HG02571 (cell line): ENCODE data around the gene BBS1.
"Not testable (repeated sequence)": the region's sequence is repeated elsewhere in the genome, so short reads cannot be mapped to it uniquely, and the experiment has no call there.

Source experiments
- ATAC-seq: cut with Tn5 transposase; IDR thresholded peaks from one replicate; pipeline ENCODE4 v1.9.1; 2021; ENCODE audit warnings: mild to moderate bottlenecking, moderate library complexity; ENCODE audit not compliant: unreplicated experiment

Gene BBS1

GRCh38 chr11:66569076-66569475 lies 58.6 kb downstream of the BBS1 start:
- ATAC-seq: no peak

- ATAC-seq: no peak
Measured at GRCh38 chr11:66570079-66570849, 59.8 kb downstream of the BBS1 start.

GRCh38 chr11:66570850-66571180 lies 60.4 kb downstream of the BBS1 start:
- no peak for ATAC-seq

GRCh38 chr11:66579017-66579606 lies 68.7 kb downstream of the BBS1 start:
- ATAC-seq: no peak

GRCh38 chr11:66580803-66581202 lies 70.4 kb downstream of the BBS1 start:
- ATAC-seq: no peak

GRCh38 chr11:66581261-66581660 lies 70.8 kb downstream of the BBS1 start:
- ATAC-seq: no peak

- ATAC-seq: not testable (repeated sequence)
Measured at GRCh38 chr11:66582565-66583147, 72.2 kb downstream of the BBS1 start.
